SK-N-SH (cell line): ENCODE data around the gene ARID4A.

Experiments
- CTCF ChIP-seq: fragments of 200-600 bp; sonication (generic); IDR thresholded peaks from 2 replicates; pipeline ENCODE4 v1.6.1; 2017; ENCODE audit warnings: antibody characterized with exemption, mild to moderate bottlenecking, moderate library complexity
- NRF1 ChIP-seq: IDR thresholded peaks from 2 replicates; pipeline ENCODE4 v1.6.1; 2012; ENCODE audit warnings: low read depth, mild to moderate bottlenecking, low read length
- POLR2AphosphoS5 ChIP-seq: IDR thresholded peaks from 2 replicates; pipeline ENCODE4 v1.6.1; 2012; ENCODE audit warnings: low read depth, low read length
- TAF1 ChIP-seq: IDR thresholded peaks from 2 replicates; pipeline ENCODE4 v1.6.1; 2012; ENCODE audit warnings: low read depth, mild to moderate bottlenecking, low read length, moderate library complexity, borderline replicate concordance

GRCh38 chr14:58390830-58391229 is 92.5 kb downstream of the ARID4A start:
- no peak for TF ChIP-seq CTCF
- no peak for TF ChIP-seq POLR2AphosphoS5
- TF ChIP-seq TAF1, result no peak
- TF ChIP-seq NRF1, result no peak
